Activated CD4-positive, alpha-beta T cell treated with anti-CD3 and anti-CD28 coated beads, Interleukin-2, amount 10 ng/mL, durations not matched to agents 24 days and 14 days (primary cell): Measurements from ENCODE around the gene FOXRED2. TPM values are rescaled to one million over a fixed set of nuclear protein-coding genes. Genes with fewer than 3 reads are reported as not detected.
A peak's percentile ranks its signal among the peaks of the same experiment; 100 is the strongest.
"Not testable (repeated sequence)": the region's sequence is repeated elsewhere in the genome, so short reads cannot be mapped to it uniquely, and the experiment has no call there.

Experiments used
- DNase-seq: peaks from one replicate; pipeline ENCODE4 v3.0.0; 2022
- H3K27ac Mint-ChIP-seq: one replicate; pipeline ENCODE4 v1.8.0; 2022; ENCODE audit warnings: mild to moderate bottlenecking, mixed read lengths
- H3K27me3 Mint-ChIP-seq: one replicate; pipeline ENCODE4 v1.8.0; 2022; ENCODE audit warnings: mixed read lengths
- H3K36me3 Mint-ChIP-seq: one replicate; pipeline ENCODE4 v1.8.0; 2022; ENCODE audit warnings: low read depth, mild to moderate bottlenecking, mixed read lengths
- H3K4me1 Mint-ChIP-seq: one replicate; pipeline ENCODE4 v1.8.0; 2021; ENCODE audit warnings: mixed read lengths
- H3K4me3 Mint-ChIP-seq: one replicate; pipeline ENCODE4 v1.8.0; 2022; ENCODE audit warnings: mild to moderate bottlenecking, moderate library complexity, mixed read lengths
- H3K9me3 Mint-ChIP-seq: one replicate; pipeline ENCODE4 v1.8.0; 2021; ENCODE audit warnings: mixed read lengths
- intact Hi-C: fragments of 100-400 bp; cut with micrococcal nuclease; formaldehyde crosslinking; loops from one replicate; pipeline ENCODE4 v1.15.1; 2023
- total RNA-seq: library from RNA; stranded (reverse); gene quantifications from 2 replicates; pipeline ENCODE4 v1.2.3, GENCODE V29; 2022

Gene FOXRED2
- total RNA-seq, 1 donor from 2014 or later: 26.3 TPM

DNA sequence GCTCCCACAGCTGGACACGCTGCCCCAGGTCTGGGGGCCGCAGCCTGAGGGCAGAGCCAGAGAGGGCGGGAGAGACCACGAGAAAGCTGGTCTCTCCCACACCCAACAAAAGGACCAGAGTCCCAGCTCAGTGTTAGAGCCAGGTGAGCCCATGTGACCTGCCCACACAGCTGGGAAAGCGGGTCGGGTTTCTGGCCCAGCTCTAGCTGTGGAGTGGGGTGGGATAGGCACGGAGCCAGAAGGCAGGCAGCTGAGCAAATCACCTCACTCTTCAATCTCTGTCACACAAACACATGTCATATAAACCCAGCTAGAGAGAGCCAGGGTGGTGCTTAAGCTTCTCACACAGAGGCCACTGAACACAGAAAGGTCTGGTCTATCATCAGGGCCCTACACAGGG lies 29.9 kb upstream of the FOXRED2 start:
- peaks cover 1% of the 10 kb centered on the region for H3K4me1 Mint-ChIP-seq
- no peaks in the 10 kb centered on the region for H3K36me3 Mint-ChIP-seq
- intact Hi-C loops: no loop called here

GRCh38 chr22:36533320-36533719 lies 26.5 kb upstream of the FOXRED2 start:
- DNase-seq, H3K36me3 Mint-ChIP-seq, H3K27ac Mint-ChIP-seq, H3K9me3 Mint-ChIP-seq, H3K27me3 Mint-ChIP-seq, intact Hi-C loops, H3K4me1 Mint-ChIP-seq, H3K4me3 Mint-ChIP-seq: not testable (repeated sequence)

More for the DNA sequence above, 29.9 kb upstream of the FOXRED2 start:
- no peak for DNase-seq
- no peak overlapping the region for H3K27ac Mint-ChIP-seq
- no peak overlapping the region for H3K4me3 Mint-ChIP-seq
- H3K9me3 Mint-ChIP-seq: peaks cover 3% of the 10 kb centered on the region
- H3K27me3 Mint-ChIP-seq: no peaks in the 10 kb centered on the region

DNA sequence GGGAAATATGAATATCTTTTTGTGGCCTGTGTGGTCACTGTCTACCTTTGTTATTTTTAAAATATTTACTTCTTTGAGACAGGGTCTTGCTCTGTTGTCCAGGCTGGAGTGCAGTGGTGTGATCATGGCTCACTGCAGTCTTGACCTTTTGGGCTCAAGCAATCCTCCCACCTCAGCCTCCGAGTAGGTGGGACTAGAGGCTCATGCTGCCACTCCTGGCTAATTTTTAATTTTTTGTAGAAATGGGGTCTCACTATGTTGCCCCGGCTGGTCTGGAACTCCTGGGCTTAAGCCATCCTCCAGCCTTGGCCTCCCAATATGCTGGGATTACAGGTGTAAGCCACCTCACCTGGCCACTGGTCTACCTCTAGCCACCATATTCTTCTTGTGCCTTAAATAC lies 25.6 kb upstream of the FOXRED2 start:
- Mint-ChIP-seq H3K4me1 (peaks cover 8% of the 10 kb centered on the region), H3K36me3 (peaks cover 10% of the 10 kb centered on the region), H3K27me3 (peaks cover 3% of the 10 kb centered on the region), H3K9me3 (peaks cover 3% of the 10 kb centered on the region), H3K4me3 (no peak overlapping the region), H3K27ac (no peak overlapping the region)
- no peak for DNase-seq
- intact Hi-C loops: no loop called here

DNA sequence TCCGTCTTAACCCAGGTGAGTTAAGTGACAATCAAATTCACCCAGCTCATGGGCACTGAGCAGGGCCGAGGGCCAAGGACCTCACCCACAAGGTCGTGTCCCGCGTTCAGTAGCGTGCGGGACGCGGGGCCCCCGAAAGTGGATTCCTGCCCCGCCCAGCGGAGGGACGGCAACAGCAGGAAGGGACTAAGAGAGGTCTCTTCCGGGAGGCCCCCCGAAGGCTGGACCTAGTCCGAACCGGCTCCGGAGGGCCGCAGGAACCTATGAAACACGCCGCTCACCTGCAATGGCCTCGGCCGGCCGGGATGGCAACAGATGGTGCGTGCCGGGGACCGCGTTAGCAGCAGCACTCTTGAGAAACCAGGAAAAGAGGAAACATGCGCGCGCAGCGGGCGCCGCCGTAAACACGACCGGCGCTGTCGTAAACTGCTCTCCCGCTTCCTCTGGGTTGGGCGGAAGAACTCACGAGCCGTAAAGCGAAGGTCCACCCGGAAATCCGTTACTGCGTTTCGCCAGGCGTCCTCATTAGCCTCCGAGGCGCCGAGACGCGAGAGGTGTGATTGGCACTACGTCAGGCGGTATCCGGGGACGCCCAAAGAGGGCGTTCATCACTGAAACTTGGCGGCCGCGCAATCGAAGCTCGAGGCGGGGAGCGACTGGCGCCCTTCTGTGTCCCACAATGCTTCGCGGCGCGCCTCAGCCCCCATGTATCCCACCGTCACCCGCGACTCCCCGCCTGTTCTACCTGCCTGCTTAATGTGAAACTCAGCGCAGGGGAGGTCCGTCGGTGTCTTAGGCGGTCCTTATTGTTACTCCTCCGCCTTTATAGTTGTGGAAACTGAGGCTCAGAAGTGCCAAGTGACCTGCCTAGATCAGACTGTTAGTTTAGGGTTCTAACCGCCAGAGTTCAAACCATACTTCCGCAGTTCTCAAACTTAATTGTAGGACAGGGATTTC lies 22.2 kb upstream of the FOXRED2 start, which contains the start of gene EIF3D:
EIF3D (minus strand) TSS at position 372 of the 957 bp plus-strand sequence. CDS start 3,045 bp downstream, outside the sequence.
- H3K9me3 Mint-ChIP-seq: no peaks in the 10 kb centered on the region
- H3K4me3 Mint-ChIP-seq: peak within 1 kb of the TSS; percentile 93
- H3K36me3 Mint-ChIP-seq: peaks cover 41% of the 10 kb centered on the region
- peak within 1 kb of the TSS; percentile 99 for H3K27ac Mint-ChIP-seq
- peak; percentile 99 for DNase-seq
- peaks cover 3% of the 10 kb centered on the region for H3K27me3 Mint-ChIP-seq
- peaks cover 19% of the 10 kb centered on the region for H3K4me1 Mint-ChIP-seq
- intact Hi-C loops: loop anchor here (1.0 to 10.0 kb wide), 5 partner anchors 22 to 247 kb away; partner anchors contain the start of genes FOXRED2, IFT27 and MYH9

- Mint-ChIP-seq H3K27me3 (peaks cover 3% of the 10 kb centered on the region), H3K4me3 (peak overlapping the region; percentile 93), H3K36me3 (peaks cover 49% of the 10 kb centered on the region), H3K9me3 (no peaks in the 10 kb centered on the region), H3K4me1 (peaks cover 19% of the 10 kb centered on the region), H3K27ac (peak overlapping the region; percentile 99)
- DNase-seq: no peak
- intact Hi-C loops: loop anchor here (10.0 kb wide), 1 partner anchor 74 kb away; no protein-coding TSS in a partner anchor
Observed at GRCh38 chr22:36528341-36528740, 21.5 kb upstream of the FOXRED2 start.

GRCh38 chr22:36522662-36523061 lies 15.8 kb upstream of the FOXRED2 start:
- Mint-ChIP-seq H3K4me3 (no peak overlapping the region), H3K4me1 (peaks cover 14% of the 10 kb centered on the region), H3K27ac (no peak overlapping the region), H3K36me3 (peaks cover 83% of the 10 kb centered on the region), H3K9me3 (no peaks in the 10 kb centered on the region), H3K27me3 (no peaks in the 10 kb centered on the region)
- no peak for DNase-seq
- intact Hi-C loops: loop anchor here (10.0 kb wide), 1 partner anchor 68 kb away; no protein-coding TSS in a partner anchor

DNA sequence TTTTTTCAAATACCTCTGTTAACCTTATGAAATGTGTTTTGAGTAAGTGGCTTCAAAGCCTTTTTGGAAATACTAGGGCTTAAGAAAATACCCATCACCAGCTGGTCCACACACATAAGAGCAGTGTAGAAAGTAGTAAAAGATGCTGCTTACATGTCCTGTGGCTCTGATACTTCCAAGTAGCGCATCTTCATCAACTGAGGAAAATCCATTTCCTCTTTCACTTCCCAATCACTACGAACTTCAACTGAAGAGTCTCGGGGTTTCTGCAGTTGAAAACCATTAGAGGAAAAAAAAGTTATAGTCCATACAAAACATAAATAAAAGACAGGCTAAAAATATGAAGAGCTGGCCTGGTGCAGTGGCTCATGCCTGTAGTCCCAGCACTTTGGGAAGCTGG lies 13.6 kb upstream of the FOXRED2 start:
- peaks cover 6% of the 10 kb centered on the region for H3K4me1 Mint-ChIP-seq
- no peak overlapping the region for H3K27ac Mint-ChIP-seq
- peaks cover 85% of the 10 kb centered on the region for H3K36me3 Mint-ChIP-seq
- H3K4me3 Mint-ChIP-seq: no peak overlapping the region
- no peaks in the 10 kb centered on the region for H3K9me3 Mint-ChIP-seq
- intact Hi-C loops: loop anchor here (10.0 kb wide), 1 partner anchor 66 kb away; no protein-coding TSS in a partner anchor
- DNase-seq: no peak
- no peaks in the 10 kb centered on the region for H3K27me3 Mint-ChIP-seq

- not testable (repeated sequence) for H3K4me1 Mint-ChIP-seq, H3K27ac Mint-ChIP-seq, H3K27me3 Mint-ChIP-seq, H3K9me3 Mint-ChIP-seq, H3K4me3 Mint-ChIP-seq, DNase-seq
- intact Hi-C loops: loop anchor here (10.0 kb wide), 1 partner anchor 65 kb away; no protein-coding TSS in a partner anchor
- peaks cover 85% of the 10 kb centered on the region for H3K36me3 Mint-ChIP-seq
Observed at GRCh38 chr22:36519906-36520305, 13.1 kb upstream of the FOXRED2 start.

DNA sequence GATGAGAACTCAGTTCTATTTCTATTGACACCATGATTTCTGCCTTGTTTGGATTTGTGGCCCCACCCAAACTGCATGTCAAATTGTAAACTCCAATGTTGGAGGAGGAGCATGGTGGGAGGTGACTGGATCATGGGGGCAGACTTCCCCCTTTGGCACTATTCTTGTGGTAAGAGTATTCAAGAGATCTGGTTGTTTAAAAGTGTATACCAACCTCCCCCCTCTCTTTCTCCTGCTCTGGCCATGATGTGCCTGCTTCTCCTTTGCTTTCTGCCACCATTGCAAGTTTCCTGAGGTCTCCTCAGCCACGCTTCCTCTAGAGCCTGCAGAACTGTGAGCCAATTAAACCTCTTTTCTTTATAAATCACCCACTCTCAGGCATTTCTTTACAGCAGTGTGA lies 7.9 kb upstream of the FOXRED2 start:
- intact Hi-C loops: no loop called here
- no peak for DNase-seq
- Mint-ChIP-seq H3K27ac (no peak overlapping the region), H3K4me1 (peaks cover 7% of the 10 kb centered on the region), H3K27me3 (no peaks in the 10 kb centered on the region), H3K36me3 (peaks cover 82% of the 10 kb centered on the region), H3K9me3 (no peaks in the 10 kb centered on the region), H3K4me3 (no peak overlapping the region)

- no peak overlapping the region for H3K27ac Mint-ChIP-seq
- peaks cover 7% of the 10 kb centered on the region for H3K4me1 Mint-ChIP-seq
- H3K36me3 Mint-ChIP-seq: peaks cover 72% of the 10 kb centered on the region
- no peak for DNase-seq
- no peak overlapping the region for H3K4me3 Mint-ChIP-seq
- intact Hi-C loops: no loop called here
- no peaks in the 10 kb centered on the region for H3K9me3 Mint-ChIP-seq
- H3K27me3 Mint-ChIP-seq: no peaks in the 10 kb centered on the region
Observed at GRCh38 chr22:36512991-36513390, 6.2 kb upstream of the FOXRED2 start.

GRCh38 chr22:36512333-36512732 lies 5.5 kb upstream of the FOXRED2 start:
- intact Hi-C loops: no loop called here
- H3K4me1 Mint-ChIP-seq: peaks cover 11% of the 10 kb centered on the region
- peaks cover 66% of the 10 kb centered on the region for H3K36me3 Mint-ChIP-seq
- H3K27me3 Mint-ChIP-seq: no peaks in the 10 kb centered on the region
- no peaks in the 10 kb centered on the region for H3K9me3 Mint-ChIP-seq
- DNase-seq: no peak
- no peak overlapping the region for H3K27ac Mint-ChIP-seq
- no peak overlapping the region for H3K4me3 Mint-ChIP-seq

DNA sequence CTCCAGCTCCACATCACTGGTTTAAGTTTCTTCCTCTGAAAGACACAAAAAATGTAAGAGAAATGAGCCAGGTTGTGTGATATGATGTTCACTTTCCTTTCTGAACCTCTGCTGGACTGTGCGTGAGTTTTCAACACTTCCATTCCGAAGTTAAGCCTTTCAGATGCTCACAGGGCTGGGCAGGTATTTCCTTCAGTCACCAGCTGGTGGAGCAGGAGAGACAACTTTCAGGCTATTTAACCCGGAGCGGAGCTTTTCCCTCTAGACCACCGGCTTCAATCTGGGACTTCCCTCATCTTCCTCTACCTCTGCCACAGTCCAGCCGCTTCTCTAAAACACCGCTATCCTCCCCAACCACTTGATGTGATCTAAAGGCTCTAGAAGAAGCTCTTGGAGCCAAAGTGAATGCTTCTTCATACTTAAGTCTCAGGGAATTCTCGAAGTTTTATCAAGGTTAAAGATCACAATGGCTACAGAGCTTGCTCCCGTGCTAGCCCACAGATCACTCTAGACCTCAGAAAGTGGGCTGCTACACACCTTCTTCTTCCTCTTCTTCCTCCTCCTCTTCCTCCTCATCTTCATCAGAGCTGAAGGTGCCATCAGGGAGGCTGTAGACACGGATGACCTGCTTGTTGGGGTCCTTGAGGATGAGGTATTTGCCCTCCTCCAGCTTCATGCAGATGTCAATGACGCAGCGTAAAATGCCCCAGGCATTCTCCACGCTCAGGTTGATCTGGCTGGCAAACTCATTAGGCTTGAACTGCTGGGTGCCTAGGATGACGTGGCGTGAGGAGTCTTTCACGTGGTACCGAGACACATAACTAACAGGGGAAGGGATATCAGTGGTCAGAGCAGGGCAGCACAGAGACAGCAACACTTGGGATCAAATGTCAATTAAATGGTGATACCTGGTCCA lies 4.4 kb upstream of the FOXRED2 start:
- no peak overlapping the region for H3K4me3 Mint-ChIP-seq
- H3K9me3 Mint-ChIP-seq: no peaks in the 10 kb centered on the region
- H3K4me1 Mint-ChIP-seq: peaks cover 11% of the 10 kb centered on the region
- H3K27ac Mint-ChIP-seq: no peak overlapping the region
- intact Hi-C loops: no loop called here
- H3K36me3 Mint-ChIP-seq: peaks cover 55% of the 10 kb centered on the region
- peak; percentile 77 for DNase-seq
- no peaks in the 10 kb centered on the region for H3K27me3 Mint-ChIP-seq

DNA sequence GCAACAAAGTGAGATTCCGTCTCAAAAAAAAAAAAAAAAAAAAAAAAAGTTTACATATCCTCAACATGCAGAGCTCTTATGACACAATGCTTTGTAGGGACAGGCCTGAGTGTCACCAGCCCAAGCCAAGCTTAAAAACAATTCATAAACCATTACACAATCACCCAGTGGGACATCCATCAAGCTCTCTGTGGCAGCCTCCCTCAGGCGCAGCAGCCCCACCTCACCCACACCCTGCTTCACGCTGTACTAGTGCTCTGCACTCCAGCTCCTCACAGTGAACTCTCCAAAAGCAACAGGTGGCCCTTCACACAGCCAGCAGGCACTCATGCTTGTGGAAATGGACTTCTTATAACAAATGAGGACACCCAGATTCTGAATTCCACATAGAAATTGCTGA lies 3.5 kb upstream of the FOXRED2 start:
- Mint-ChIP-seq H3K4me1 (peaks cover 10% of the 10 kb centered on the region), H3K4me3 (no peak overlapping the region), H3K9me3 (no peaks in the 10 kb centered on the region), H3K36me3 (peaks cover 47% of the 10 kb centered on the region), H3K27me3 (no peaks in the 10 kb centered on the region), H3K27ac (no peak overlapping the region)
- DNase-seq: no peak
- intact Hi-C loops: no loop called here
